K562 (cell line): ENCODE measurements around the gene ATP23. TPM values are rescaled to one million over a fixed set of nuclear protein-coding genes. Genes with fewer than 3 reads are reported as not detected.

Source experiments
- CCNT2 ChIP-seq: IDR thresholded peaks from 2 replicates; pipeline ENCODE4 v1.6.1; 2011; ENCODE audit warnings: borderline replicate concordance, low read depth, mild to moderate bottlenecking, moderate library complexity, mixed read lengths, low read length; ENCODE audit not compliant: insufficient read length; ENCODE audit errors: extremely low read depth
- CREB3 ChIP-seq: fragments of 450-650 bp; conservative IDR thresholded peaks from 2 replicates; pipeline ENCODE4 v1.6.1; 2016; ENCODE audit warnings: missing genetic modification characterization, low read depth, mild to moderate bottlenecking, missing compliant biosample characterization, moderate library complexity
- CUX1 ChIP-seq: fragments of 200-800 bp; sonication (Bioruptor generic); IDR thresholded peaks from 2 replicates; pipeline ENCODE4 v1.6.1; 2016; ENCODE audit warnings: missing genetic modification characterization, missing compliant biosample characterization
- MCM7 ChIP-seq, 2 experiments: fragments of 450-650 bp; IDR thresholded peaks; 2 replicates each; pipeline ENCODE4 v1.6.1; 2016 to 2018
- MNT ChIP-seq, 2 experiments: fragments of 450-650 bp; conservative IDR thresholded peaks; 2 replicates each; pipeline ENCODE4 v1.6.1; 2017; ENCODE audit warnings: mild to moderate bottlenecking in 2 of 2, moderate library complexity in 2 of 2
- SMARCE1 ChIP-seq: fragments of 450-650 bp; IDR thresholded peaks from 2 replicates; pipeline ENCODE4 v1.7.1; 2016; ENCODE audit warnings: mild to moderate bottlenecking
- SREBF1 ChIP-seq: fragments of 150-350 bp; IDR thresholded peaks from 2 replicates; pipeline ENCODE4 v1.6.1; 2014; ENCODE audit warnings: antibody characterized with exemption, low read depth, low read length, borderline replicate concordance
- ZBTB26 ChIP-seq: fragments of 450-650 bp; formaldehyde crosslinking; IDR thresholded peaks from 2 replicates; pipeline ENCODE4 v1.4.0; 2022; ENCODE audit warnings: missing genetic modification characterization
- ZBTB49 ChIP-seq: sonication (generic); formaldehyde crosslinking; IDR thresholded peaks from 2 replicates; pipeline ENCODE4 v1.8.0; 2022; ENCODE audit warnings: missing genetic modification reagents, mild to moderate bottlenecking, borderline replicate concordance
- ZFX ChIP-seq: sonication (generic); formaldehyde crosslinking; IDR thresholded peaks from 2 replicates; pipeline ENCODE4 v1.8.0; 2022; ENCODE audit warnings: mild to moderate bottlenecking, missing genetic modification reagents, moderate library complexity
- ZSCAN29 ChIP-seq: fragments of 450-650 bp; IDR thresholded peaks from 2 replicates; pipeline ENCODE4 v1.6.1; 2017
- polyA plus RNA-seq, 8 experiments: library from polyadenylated mRNA; depleted of rRNA in 4 of 8; stranded (reverse) in 5 of 8; unstranded in 3 of 8; fragments of >200 nt; fragmentation: Nextera tagmentation in 2 of 8; fragmentation: Illumina TruSeq in 1 of 8; extraction: Ambion mirVana in 2 of 8; extraction: Trizol in 1 of 8; gene quantifications; 2 replicates each; pipeline versions ENCODE4 v1.2.1 to v1.2.3, GENCODE V29; 2011 to 2014; ENCODE audit warnings: inconsistent platforms in 1 of 8, missing spikeins in 1 of 8
- total RNA-seq, 7 experiments: library from RNA; depleted of rRNA in 6 of 7; stranded (reverse); fragments of >200 nt in 6 of 7; fragmentation: Illumina TruSeq in 2 of 7; extraction: Trizol in 2 of 7; gene quantifications; 2 replicates each; pipeline versions ENCODE4 v1.2.1 to v1.2.3, GENCODE V29; 2011 to 2021; ENCODE audit warnings: low replicate concordance in 1 of 7
- TF ChIP-seq, protein P1 (sequence below): sonication (generic); formaldehyde crosslinking; IDR thresholded peaks from 2 replicates; pipeline ENCODE4 v1.8.1; 2022; ENCODE audit warnings: missing genetic modification reagents

The ATP23 gene
- total and polyA plus RNA-seq, 9 of the 15 experiments (the other 6 are each of a cell fraction or from before 2014, with no cell fraction given): 8.3 to 53.7 (median 28.5) TPM

DNA sequence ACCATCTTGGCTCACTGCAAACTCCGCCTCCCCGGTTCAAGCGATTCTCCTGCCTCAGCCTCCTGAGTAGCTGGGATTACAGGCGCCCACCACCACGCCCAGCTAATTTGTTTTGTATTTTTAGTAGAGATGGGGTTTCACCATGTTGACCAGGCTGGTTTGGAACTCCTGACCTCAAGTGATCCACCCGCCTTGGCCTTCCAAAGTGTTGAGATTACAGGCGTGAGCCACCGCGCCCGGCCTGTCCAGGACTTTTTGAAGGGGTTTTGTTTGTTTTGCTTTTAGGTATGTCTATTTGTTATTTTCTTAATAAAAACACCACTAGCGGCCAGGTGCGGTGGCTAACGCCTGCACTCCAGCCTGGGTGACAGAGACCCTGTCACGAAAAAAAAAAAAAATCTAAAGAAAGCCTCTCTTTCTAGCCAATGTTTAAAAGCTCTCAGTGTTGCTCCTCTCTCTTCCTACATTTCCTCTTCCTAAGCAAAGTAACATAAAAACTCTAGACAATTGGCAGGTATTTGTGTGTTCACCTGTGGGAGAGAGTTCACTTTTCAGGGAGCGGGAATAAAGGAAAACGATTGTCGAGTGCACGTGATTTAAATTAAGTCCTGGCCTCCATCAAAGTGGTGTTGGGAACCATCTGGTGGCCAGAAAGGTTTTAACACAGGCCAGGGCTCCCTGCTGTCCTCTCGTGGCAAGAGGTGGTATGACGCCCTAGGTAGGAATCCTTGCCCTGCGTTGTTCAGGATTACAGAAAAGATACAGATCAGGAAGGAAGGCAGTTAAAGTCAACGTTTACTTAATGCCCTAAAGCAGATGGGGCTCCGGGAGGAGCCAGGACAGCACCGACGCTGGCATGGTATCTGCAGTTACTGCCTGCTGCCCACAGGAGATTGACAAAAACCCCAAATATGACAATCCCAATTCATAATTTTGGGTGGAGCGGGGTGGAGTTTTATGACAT lies 36.2 kb upstream of the ATP23 start (continued):
- no peak for TF ChIP-seq CUX1 (CRISPR knock-in tag)
- no peak for TF ChIP-seq SREBF1
- no peak for TF ChIP-seq ZBTB26 (CRISPR knock-in tag)
- TF ChIP-seq ZSCAN29: no peak
- TF ChIP-seq SMARCE1: no peak
- no peak for TF ChIP-seq ZBTB49 (CRISPR knock-in tag)
- peak; percentile 50 to 65; a peak in 3 of 4 replicates for TF ChIP-seq MNT (conservative IDR thresholded peaks at IDR 0.05)
- TF ChIP-seq CCNT2: no peak
- TF ChIP-seq, protein P1, sequence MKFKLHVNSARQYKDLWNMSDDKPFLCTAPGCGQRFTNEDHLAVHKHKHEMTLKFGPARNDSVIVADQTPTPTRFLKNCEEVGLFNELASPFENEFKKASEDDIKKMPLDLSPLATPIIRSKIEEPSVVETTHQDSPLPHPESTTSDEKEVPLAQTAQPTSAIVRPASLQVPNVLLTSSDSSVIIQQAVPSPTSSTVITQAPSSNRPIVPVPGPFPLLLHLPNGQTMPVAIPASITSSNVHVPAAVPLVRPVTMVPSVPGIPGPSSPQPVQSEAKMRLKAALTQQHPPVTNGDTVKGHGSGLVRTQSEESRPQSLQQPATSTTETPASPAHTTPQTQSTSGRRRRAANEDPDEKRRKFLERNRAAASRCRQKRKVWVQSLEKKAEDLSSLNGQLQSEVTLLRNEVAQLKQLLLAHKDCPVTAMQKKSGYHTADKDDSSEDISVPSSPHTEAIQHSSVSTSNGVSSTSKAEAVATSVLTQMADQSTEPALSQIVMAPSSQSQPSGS (CRISPR knock-in tag): no peak
- TF ChIP-seq MCM7 (IDR thresholded peaks at IDR 0.05): no peak
- no peak for TF ChIP-seq CREB3 (tag)
- TF ChIP-seq ZFX: peak; percentile 20; the same call in 1 of the 2 replicates
